Measurements from ENCODE around the gene YPEL4. TPM values are rescaled to one million over a fixed set of nuclear protein-coding genes. Genes with fewer than 3 reads are reported as not detected.

YPEL4 gene
- total RNA-seq, 4 donors from 2014 or later: 1.1 to 1.7 TPM; not detected in 2

DNA sequence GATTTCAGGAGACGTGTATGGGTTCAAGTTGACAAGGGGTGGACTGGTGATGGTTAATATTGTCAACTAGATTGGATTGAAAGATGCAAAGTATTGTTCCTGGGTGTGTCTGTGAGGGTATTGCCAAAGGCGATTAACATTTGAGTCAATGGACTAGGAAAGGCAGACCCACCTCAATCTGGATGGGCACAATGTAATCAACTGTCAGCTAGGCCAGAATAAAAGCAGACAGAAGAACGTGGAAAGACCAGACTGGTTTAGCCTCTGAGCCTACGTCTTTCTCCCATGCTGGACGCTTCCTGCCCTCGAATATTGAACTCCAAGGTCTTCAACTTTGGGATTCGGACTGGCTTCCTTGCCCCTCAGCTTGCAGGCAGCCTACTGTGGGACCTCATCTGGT lies 1.7 kb upstream of the YPEL4 start:
- WGBS, 2 donors: 78 to 79% methylated on average over 7 of the region's 7 CpGs
- Histone ChIP-seq H3K27ac (no peak overlapping the region), H3K36me3 (no peaks in the 10 kb centered on the region), H3K27me3 (peaks cover 3% of the 10 kb centered on the region), H3K4me1 (peaks cover 14 to 39% of the 10 kb centered on the region in 2 donors), H3K9me3 (no peaks in the 10 kb centered on the region), H3K4me3 (replicated peaks in 1 of 3) (no peak overlapping the region)
- TF ChIP-seq CTCF (IDR thresholded peaks at IDR 0.05): no peak
- TF ChIP-seq POLR2A (IDR thresholded peaks at IDR 0.05): no peak
- intact Hi-C loops (cut with DNase I): no loop called here
- DNase-seq: no peak

DNA sequence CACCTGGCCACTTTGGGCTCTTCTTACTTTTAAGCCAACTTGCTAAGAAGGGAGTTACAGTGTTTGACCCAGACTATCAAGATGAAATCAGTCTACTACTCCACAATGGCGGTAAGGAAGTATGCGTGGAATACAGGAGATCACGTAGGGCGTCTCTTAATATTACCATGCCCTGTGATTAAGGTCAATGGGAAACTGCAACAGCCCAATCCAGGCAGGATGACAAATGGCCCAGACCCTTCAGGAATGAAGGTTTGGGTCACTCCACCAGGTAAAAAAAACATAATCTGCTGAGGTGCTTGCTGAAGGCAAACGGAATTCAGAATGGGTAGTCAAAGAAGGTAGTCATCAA lies 1.0 kb upstream of the YPEL4 start:
- Histone ChIP-seq H3K9me3 (no peaks in the 10 kb centered on the region), H3K27me3 (peaks cover 3% of the 10 kb centered on the region), H3K36me3 (no peaks in the 10 kb centered on the region), H3K4me3 (replicated peaks in 1 of 3) (no peak overlapping the region), H3K4me1 (peaks cover 21 to 45% of the 10 kb centered on the region in 2 donors), H3K27ac (no peak overlapping the region)
- DNase-seq: no peak
- 53 to 57% methylated on average over 5 of the region's 5 CpGs for WGBS, 2 donors
- TF ChIP-seq CTCF (IDR thresholded peaks at IDR 0.05) (no peak), POLR2A (IDR thresholded peaks at IDR 0.05) (no peak)
- intact Hi-C loops (cut with DNase I): no loop called here

DNA sequence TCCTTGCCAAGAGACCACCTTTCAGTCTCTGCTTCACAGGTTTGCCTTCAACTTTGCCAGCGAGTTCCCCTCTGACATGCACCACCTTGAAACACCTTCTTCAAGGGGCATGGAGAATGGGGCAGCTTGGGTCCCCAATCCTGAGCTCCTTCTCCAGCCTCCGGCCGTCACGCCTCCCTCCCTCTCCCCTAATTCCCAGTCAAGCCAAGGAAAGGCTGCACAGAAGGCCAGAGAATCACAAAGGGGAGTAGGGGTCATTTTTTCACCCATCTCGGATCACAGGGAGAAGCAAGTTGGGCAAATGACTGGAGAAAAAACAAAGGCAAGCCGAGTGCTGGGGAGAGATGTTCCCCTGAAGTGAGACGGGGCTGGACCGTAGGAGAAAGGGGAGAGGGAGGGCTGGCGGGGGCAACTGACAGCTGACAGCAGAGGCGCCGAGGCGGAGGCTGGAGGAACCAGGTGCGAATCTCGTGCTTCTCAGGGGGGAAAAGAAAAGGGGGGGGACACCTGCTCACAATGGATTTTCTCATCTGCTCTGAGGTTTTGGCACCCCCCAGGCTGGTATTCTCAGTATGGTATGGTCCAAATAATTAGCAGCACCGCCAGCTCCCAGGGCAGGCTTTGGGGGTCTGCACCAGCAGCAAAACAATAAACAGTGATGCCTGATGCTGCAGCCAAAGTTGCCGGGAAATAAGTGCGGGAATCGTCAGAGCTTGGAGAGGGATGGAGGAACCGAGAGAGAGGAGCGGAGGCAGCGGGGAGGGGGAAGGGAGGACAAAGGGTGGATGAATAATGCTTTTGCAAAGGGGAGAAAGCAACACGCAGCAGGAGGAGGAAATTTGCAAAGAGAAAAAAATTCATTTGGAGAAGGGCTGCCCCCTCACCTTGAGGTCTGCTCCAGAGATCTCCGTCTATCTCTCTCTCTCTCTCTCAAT lies 644 bp downstream of the YPEL4 start:
- peaks cover 36 to 62% of the 10 kb centered on the region in 2 donors for H3K4me1 ChIP-seq
- no peak overlapping the region for H3K27ac ChIP-seq
- H3K4me3 ChIP-seq (replicated peaks in 1 of 3): peak overlapping the region in 1 of 3 donors; percentile 20
- TF ChIP-seq POLR2A (IDR thresholded peaks at IDR 0.05) (no peak), CTCF (IDR thresholded peaks at IDR 0.05) (no peak)
- no peak for DNase-seq
- intact Hi-C loops (cut with DNase I): loop anchor here (10.0 kb wide), 1 partner anchor 304 kb away; no protein-coding TSS in a partner anchor
- 3 to 5% methylated on average over 22 to 23 of the region's 23 CpGs for WGBS, 2 donors
- no peaks in the 10 kb centered on the region for H3K36me3 ChIP-seq
- peaks cover 3% of the 10 kb centered on the region for H3K27me3 ChIP-seq
- H3K9me3 ChIP-seq: no peaks in the 10 kb centered on the region

GRCh38 chr11:57647960-57648800 lies 1.5 kb downstream of the YPEL4 start:
- intact Hi-C loops (cut with DNase I): loop anchor here (10.0 kb wide), 1 partner anchor 303 kb away; no protein-coding TSS in a partner anchor
- peaks cover 3% of the 10 kb centered on the region for H3K27me3 ChIP-seq
- 10 to 12% methylated on average over 7 to 11 of the region's 13 CpGs for WGBS, 2 donors

More at GRCh38 chr11:57647960-57648800, 1.5 kb downstream of the YPEL4 start:
- Histone ChIP-seq H3K36me3 (no peaks in the 10 kb centered on the region), H3K4me3 (replicated peaks in 1 of 3) (no peak overlapping the region), H3K9me3 (no peaks in the 10 kb centered on the region), H3K4me1 (peaks cover 39 to 71% of the 10 kb centered on the region in 2 donors), H3K27ac (no peak overlapping the region)
- peak in 1 of 2 donors; percentile 27 for DNase-seq
- no peak for TF ChIP-seq CTCF (IDR thresholded peaks at IDR 0.05)
- no peak for TF ChIP-seq POLR2A (IDR thresholded peaks at IDR 0.05)
